ENCODE measurements around the gene PPFIA1.
A peak's percentile ranks its signal among the peaks of the same experiment; 100 is the strongest.

PPFIA1 gene

GRCh38 chr11:70414341-70415100, 144.0 kb downstream of the PPFIA1 start:
- no peak for DNase-seq (ENCODE audit: low spot score)

DNA sequence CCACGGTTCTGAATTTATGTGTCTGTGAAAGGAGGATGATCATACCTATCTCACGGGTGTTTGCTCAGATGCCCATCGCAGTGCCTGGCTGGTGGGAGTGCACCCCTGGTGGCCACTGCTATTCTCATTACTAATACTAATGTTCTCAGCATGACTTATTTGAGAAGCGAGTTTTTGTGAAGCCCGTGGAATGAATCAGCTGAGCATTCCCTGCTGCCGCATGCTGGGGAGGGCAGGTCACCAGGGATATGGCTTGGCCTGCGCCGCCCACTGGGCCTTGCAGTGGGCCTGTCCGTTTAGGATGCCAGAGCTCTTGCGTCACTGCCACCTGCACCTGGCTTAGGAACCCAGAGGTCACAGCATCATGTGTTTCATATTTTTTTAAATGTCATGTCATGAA, 144.7 kb downstream of the PPFIA1 start:
- DNase-seq (ENCODE audit: low spot score) = no peak

DNA sequence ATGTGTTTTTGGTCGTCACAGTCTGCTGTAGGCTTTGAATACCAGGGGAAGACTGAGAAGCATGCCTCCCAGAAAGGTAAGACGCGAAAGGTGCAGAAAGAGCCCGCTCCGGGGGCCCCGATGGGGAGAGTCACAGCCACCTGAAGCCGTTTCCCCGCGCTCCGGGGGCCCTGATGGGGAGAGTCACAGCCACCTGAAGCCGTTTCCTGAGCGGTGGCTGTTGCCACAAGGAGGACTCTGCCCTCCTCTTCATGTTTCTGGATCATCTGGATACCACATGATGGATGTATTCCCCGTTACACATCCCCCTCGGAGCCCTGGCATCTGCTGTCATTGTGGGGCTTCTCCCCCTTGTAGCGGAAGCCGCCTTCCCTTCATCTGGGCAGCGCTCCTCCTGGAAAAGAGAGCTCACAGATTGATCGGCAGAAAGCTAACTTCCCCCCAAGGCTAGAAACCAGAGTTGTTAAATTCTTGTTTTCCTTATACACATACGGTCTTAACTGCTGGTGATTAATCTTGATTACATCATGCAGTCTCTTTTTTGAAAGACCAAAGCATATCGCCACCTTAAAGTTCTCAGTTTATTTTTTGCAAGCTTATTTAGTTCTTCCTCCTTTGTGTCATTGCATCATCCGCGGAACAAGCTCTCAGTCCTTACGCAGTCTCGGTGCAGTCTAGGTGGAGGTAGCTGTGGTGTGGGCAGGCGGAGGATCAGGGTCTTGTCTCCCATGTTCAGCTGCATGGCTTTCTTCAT, 145.3 kb downstream of the PPFIA1 start:
- DNase-seq (ENCODE audit: low spot score) = no peak

- no peak for DNase-seq (ENCODE audit: low spot score)
These were observed 146.4 kb downstream of the PPFIA1 start for GRCh38 chr11:70416881-70417280.

- DNase-seq (ENCODE audit: low spot score) = no peak
These were observed 147.6 kb downstream of the PPFIA1 start for GRCh38 chr11:70418130-70418529.

DNA sequence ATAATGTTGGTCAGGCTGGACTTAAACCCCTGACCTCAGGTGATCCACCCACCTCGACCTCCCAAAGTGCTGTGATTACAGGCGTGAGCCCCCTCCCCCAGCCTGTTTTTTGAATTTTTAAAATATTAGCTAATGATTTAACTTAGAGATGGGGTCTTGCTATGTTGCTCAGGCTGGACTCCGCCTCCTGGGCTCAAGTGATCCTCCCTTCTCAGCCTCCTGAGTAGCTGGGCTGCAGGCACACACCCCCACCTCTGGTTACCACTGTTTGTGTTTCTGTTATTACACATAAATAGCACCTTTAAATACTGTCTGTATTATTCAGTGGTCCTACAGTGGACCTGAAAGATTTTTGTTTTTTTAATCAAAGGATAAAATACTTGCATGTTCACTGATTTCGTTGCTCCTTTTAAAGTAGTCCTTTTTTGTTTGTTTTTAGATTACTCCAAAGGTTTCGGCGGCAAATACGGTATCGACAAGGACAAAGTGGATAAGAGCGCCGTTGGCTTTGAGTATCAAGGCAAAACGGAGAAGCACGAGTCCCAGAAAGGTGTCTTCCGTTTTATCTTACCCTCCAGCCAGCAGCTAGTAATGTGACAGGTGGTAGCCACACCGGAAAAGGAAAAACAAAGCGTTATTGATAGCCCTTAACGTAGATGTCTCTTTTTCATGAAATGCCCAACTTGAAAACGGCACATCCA, 149.0 kb downstream of the PPFIA1 start:
- DNase-seq (ENCODE audit: low spot score) = no peak

GRCh38 chr11:70420008-70420464, 149.5 kb downstream of the PPFIA1 start:
- DNase-seq (ENCODE audit: low spot score) = no peak

DNA sequence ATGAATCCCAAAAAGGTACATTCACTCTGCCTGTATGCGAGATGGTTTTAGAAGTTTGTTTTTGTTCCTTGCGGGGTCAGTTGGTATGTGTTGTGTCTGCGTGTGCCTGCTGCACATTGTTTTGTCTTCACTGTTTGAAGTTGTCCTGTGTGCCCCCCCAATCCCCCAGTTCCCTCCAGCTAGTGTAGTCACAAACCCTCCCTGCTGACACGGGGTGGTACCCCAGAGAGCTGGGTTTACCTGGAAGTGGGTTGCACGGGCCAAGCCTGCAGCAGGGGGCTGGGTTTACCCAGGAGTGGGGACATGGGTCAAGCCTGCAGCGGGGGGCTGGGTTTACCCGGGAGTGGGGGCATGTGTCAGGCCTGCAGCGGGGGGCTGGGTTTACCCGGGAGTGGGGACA, 150.0 kb downstream of the PPFIA1 start:
- DNase-seq (ENCODE audit: low spot score) = no peak

DNA sequence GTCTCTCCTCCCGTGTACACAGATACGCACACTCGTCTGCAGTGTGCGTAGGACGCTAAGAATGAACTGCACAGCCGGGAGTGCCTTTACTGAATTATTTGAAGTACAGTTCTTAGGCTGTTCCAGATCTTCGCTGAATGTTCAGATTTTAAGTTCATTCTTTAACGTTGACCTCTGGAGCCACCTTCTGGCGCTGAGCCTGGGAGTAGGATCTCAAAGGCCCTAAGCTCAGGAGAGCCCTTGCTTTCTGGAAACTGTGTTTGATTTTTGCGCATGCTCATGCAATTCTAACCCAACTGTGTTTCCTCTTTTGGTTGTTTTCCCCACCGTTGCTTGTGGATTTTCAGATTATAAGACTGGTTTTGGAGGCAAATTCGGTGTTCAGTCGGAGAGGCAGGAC, 150.6 kb downstream of the PPFIA1 start:
- DNase-seq (ENCODE audit: low spot score) = no peak

DNA sequence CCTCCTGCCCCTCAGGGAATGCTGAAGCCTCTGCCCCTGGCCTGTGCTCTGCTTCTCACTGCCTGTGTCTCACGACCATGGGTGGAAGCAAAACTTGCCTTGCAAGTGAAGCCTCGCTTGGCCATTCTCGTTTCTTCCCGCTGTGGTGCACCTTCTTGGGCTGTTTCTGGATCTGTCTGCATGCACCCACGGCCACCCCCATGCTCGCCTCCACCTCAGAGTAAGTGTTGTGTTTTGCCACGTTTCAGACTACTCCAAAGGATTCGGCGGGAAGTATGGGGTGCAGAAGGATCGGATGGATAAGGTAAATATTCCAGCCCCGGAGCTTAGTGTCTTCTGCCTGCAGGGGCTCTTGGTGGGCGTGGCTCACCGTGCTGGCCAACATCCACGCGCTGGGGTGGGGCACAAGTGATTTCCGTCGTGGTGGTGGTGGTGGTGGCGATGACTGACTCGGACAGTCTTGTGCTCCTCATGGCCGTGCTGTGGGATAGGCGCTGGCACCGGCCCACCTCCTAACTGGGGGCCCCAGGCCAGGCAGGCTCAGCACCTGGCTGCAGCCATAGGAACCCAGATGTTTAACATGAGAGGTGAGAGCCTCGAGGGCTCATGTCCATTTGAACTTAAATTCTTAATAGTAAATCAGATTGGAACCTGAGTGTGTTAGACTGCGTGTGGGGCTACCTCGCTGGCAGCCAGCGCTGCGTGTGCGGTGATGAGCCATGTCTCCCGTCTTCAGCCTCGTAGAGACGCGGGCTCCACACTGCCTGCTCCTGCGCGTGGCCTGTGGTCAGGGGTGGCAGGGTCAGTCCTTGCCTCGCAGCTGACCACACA, 152.4 kb downstream of the PPFIA1 start:
- no peak for DNase-seq (ENCODE audit: low spot score)

DNA sequence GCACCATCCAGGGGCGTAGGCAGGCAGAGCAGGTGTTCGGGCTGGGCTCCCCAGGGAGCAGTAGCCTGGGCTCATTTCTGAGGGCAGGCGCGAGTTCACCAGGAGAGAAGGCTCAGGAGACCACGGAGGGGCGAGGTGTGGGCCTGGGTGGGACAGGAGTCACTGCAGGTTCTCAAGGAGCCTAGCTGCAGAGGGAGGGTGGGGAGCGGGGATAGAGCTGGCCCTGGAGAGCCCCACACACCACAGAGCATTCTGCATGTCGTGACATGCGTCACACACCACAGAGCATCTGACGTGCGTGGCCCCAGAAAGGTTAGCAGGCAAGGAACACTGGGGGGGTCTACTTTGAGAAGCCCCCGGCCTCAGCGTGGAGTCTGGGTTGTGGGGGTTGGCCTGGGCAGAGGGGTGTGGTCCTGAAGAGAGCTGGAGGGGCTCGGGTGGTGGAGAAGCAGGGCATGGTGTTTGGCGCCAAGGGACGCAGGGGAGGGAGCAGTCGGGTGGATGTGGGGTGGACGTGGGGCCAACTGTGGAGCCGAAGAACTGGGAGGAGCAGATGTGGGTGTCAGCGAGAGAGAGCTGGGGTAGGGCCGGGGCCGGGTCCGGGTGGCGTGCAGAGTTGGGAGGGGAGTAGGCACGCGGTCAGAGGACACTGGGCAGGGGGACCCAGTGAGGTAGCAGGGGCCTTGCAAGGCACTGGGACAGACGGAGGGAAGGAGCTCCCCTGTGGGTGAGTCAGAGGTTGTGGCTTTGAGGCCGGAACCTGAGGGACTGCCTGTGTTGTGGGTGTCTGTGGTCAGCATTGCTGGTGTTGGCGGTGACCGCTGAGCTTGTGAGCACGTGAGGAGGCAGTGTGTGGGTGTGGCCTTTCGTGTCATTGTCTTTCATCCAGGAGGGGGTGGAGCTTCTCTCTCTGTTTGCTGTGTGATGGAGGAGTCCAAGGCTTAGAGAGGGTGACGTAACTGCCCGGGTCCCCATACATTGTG, 153.3 kb downstream of the PPFIA1 start:
- DNase-seq (ENCODE audit: low spot score) = peak; percentile 67

DNA sequence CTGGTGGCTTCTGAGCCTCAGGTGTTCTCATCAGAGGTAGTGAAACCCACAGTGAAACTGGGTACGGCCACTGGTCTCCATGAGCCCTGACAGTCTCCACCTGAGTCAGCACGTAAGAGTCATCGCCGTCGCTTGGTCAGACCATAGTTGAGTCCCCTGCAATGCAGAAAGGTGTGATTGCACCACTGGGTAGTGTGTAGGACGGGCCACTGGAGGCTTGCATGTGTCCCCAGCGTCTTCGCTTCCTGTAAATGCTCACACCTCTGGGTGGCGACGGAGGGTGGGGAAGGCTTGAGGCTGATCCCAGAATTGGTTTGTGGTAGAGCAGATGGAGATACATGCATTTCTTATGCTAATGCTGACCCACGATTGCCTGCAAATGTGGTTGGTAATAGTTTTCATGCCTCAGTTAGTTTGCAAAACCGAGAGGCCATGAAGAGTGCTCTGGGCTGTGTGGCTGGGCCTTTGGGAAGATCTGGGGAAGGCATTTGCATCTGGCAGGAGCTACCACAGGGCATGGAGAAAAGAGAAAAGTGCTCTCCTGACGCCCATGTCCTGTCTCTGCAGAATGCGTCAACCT, 154.4 kb downstream of the PPFIA1 start:
- DNase-seq (ENCODE audit: low spot score) = no peak

DNA sequence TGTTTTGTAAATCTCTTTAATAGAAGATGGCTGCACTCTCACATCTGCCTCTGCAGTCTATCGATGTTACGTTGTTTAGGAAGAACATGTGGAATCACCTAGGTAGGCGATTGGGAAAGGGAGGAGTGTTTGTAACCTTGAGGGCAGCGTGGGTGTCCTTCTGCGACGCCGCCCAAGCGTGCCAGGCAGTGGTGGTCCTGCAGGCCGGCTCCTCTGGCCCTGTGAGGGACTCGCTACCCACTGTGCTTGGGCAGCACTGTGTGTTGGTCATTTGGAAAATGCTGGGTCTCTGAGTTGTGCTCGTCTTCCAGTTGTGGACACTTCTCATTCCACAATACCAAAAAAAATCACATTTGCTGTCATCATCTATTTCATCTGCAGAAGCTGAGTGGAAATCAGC, 156.9 kb downstream of the PPFIA1 start:
- no peak for DNase-seq (ENCODE audit: low spot score)

DNA sequence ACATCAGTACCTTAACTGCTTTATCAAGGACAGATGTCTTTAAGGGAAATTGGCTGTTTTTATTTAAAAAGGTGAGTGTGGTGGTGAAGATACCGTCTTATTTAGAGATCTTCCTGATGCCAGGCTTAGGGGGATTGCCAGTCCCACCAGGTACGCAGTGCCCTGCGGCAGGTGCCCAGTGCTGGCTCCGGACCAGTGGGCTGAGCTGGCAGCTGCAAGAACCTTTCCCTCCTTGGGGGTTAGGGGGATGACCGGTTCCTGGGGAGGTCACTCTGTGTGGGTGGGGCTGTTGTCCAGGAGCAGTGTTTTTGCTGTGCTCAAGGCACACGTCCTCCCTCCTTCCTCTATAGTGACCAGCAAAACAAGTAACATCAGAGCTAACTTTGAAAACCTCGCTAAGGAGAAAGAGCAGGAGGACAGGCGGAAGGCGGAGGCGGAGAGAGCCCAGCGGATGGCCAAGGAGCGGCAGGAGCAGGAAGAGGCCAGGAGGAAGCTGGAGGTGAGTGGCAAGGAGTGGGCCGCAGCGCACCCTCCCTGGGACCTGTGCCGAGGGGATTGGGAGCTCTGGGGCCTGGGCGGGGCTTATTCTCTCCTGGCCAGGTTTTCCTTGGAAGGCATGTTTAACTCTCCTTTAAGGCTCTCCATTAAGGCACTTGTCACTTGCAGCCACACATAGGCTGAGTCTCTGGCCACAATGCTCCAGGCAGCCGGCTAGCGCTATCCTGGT, 158.4 kb downstream of the PPFIA1 start:
- no peak for DNase-seq (ENCODE audit: low spot score)

- no peak for DNase-seq (ENCODE audit: low spot score)
These were observed 158.9 kb downstream of the PPFIA1 start for GRCh38 chr11:70429428-70429705.

DNA sequence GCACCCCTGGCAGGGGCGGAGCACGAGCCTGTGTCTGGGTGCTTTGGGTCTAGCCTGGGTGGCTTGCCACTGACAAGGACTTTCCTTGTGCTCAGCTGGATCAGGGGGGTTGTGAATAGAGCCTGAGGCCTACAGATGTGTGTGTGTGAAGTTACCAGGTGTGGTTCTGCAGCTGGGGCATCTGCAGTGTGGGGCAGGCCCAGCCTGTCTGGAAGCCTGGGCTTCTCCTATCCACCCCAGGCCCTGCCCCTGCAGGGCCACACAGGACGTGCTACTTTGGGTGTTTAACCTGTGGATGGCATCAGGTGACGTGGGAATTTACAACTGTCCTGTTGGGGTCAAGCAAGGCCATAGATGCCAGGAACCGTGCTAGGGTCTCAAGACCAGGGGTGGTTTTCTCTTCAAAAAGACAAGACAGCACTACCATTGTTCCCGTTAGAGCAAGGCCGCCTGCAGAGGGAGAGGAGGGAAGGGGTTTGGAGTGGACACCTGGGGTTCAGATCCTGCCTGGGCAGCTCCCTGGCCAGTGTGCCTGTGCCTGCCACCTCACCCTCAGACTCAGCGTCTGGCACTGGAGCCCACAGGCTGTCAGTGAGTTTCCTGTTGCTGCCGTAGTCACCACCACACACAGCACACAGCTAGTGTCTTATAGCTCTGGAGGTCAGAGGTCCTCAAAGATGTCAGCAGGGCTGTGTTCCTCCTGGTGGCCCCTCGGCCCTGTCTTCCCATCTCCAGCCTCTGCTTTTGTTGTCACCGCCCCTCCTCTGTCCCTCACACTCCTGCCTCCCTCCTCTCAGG, 159.4 kb downstream of the PPFIA1 start:
- no peak for DNase-seq (ENCODE audit: low spot score)

DNA sequence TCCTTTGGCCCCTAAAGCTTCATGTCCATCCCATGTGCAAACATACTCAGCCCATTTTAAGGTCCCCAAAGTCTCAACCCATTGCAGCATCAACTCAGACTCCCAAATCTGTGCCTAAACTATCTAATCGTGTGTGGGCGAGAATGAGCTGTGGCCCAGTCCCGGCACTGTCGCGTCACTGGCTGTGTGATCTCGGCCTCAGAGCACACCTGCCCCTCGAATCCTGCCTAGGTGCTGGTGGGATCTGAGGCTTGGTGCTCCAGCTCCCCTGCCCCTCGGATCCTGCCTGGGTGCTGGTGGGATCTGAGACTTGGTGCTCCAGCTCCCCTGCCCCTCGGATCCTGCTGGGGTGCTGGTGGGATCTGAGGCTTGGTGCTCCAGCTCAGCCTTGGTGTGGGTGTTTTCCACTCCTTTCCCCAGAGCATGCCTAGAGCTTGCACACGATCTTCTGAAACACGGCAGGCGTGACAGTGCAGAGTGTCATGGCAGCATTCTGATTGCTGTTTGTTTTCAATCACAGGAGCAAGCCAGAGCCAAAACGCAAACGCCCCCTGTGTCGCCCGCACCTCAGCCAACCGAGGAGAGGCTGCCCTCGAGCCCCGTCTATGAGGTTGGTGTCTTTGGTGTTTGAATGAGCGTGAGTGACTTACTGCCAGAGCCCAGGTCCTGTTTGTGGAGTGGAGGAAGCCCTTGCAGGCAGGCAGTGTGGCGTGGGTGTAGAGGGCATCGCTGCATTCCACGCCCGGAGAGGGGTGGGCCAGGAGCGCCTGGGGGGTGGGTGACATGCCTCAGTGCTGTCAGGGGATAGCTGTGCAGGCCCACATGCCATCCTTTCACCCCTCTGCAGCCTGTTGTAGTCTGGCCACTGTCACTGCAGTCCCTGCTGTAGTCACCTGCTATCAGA, 160.4 kb downstream of the PPFIA1 start:
- no peak for DNase-seq (ENCODE audit: low spot score)

GRCh38 chr11:70431611-70432010, 161.1 kb downstream of the PPFIA1 start:
- DNase-seq (ENCODE audit: low spot score) = no peak
